Pulmonary artery endothelial cell (primary cell): ENCODE data around the gene RGS1. TPM values are rescaled to one million over a fixed set of nuclear protein-coding genes. Genes with fewer than 3 reads are reported as not detected.

Experiments used
- DNase-seq: peaks from one replicate; pipeline ENCODE4 v3.0.0-alpha.2; 2011; ENCODE audit warnings: low read depth, low spot score
- total RNA-seq: library from RNA; depleted of rRNA; stranded (reverse); fragments of >200 nt; gene quantifications from 2 replicates; pipeline ENCODE4 v1.2.3, GENCODE V29; 2014

Gene RGS1
- total RNA-seq, 1 donor from 2014 or later: not detected

- no peak for DNase-seq
Observed at GRCh38 chr1:192581131-192581927, 5.8 kb downstream of the RGS1 start.

GRCh38 chr1:192584866-192585265, 9.3 kb downstream of the RGS1 start:
- DNase-seq: no peak

DNA sequence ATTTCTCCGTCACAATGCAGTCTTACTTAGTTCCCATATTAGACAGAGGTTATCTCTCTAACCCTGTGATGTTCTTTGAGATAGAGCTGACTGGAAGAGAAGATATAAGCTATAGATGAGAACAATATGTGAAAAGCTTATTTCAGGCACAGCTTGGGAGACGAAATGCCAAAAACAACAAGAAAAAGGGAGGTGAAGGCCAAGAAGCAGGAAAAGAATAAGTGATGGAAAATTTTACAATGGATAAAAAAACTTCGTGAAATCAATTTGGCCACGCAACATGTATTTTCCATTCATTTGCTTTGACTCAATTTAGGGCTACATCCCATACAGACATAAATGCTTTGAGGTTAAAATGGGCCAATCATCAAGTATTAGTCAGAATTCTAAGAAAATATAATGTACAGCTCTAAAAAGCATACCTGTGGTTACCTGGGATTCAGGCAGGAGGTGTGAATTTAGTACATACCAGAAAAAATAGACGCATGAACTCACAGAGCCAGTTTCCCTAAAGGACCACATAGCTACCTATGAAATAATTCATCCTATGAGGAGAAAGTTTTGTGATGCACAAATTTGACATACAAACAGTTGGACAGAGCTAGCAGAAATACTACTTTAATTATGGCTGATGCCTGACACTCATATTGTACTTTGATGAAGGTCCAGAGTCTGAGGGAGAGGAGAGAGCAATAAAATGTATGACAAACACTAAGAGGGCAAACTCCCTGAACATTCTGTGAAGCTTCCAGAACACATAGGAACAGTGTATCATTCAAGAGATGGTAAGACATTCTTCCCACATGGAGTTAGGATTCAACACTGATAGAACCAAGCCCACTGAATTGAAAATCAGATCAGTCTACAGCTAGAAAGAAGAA, 12.1 kb downstream of the RGS1 start:
- no peak for DNase-seq

DNA sequence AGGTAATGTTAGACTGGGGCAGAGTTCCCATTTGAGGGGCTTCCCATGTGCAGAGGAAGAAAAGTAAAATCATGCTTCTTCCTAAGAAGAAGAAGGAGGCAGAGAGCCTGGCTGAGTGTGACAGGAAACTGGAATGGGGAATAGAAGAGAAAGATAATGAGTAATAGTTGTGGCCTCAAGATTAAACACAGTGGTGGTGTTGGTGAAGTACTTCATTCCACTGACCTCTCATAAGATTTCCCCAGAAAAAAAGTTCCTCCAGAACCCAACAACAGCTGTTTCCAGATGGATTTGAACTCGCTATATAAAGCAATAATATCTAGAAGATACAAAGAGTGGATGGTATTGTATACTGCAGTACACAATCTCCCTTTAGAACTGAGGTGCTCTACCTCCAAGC, 13.0 kb downstream of the RGS1 start:
- no peak for DNase-seq

GRCh38 chr1:192589813-192590212, 14.2 kb downstream of the RGS1 start:
- DNase-seq: no peak

DNA sequence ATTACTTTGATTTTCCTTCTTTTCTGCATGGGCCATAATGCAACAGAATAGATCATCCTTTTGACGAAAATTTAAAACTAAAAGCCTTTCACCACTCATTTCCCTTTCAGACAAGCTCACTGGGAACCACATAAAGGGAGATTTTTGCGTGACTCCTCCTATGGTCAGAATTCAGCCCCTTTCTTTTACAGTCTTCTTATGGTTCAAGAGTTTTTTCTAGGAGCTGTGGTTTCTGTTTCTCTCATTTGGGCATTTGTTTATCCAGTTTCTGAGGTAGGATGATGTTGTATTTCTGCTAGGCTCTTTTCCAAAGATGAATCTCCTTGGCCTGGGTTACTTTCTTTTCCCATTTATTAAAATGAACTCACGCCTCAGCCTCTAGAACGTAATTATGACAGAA, 16.9 kb downstream of the RGS1 start:
- DNase-seq: no peak

DNA sequence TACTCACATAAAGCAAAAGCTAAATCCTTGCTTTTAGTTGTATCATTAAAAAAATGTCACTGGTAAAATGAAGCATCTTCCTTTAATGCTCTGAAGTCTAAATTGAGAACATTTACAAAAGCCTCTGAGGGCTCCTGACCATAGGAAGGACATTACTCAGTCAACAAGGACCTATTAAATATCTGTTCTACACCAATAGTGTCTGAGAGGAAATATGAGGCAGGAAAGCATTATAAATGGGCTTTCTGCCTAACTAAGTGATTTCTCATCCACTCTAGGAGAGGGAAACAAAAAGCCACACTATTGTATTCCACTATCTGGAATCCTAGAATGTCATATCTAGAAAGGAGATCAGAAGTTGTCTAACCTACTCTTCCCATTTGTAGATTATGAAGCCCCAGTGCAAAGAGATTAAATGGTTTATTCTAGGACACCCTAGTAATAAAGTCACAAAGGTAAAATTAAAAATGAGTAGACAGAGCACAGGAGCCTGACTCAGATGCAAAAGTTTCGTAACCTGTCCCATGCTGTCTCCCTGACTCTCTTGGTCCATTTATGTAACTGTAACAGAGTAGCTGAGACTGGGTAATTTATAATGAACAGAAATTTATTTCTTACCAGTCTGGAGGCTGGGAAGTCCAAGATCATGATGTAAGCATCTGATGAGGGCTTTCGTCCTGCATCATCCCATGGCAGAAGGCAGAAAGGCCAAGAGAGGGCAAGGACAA, 17.6 kb downstream of the RGS1 start:
- DNase-seq: no peak

DNA sequence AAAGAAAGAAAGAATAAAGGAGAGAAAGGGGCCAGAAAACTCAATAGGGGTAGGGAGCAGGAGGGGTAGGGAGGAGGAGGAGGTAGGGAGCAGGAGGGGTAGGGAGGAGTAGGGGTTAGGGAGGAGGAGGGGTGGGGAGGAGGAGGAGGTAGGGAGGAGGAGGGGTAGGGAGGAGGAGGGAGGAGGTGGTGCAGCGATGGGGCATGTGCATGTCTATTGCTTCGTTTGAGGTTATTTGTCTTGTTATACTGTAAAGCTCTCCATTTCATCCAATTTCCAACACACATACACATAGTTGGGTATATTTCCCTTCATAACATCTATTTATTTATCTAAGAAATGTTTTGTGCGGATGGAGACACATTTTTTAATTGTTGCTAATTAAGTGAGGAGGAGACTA, 19.7 kb downstream of the RGS1 start:
- no peak for DNase-seq

GRCh38 chr1:192598589-192598988, 23.0 kb downstream of the RGS1 start:
- no peak for DNase-seq

- DNase-seq: no peak
Observed at GRCh38 chr1:192600275-192600674, 24.7 kb downstream of the RGS1 start.

- no peak for DNase-seq
Observed at GRCh38 chr1:192601143-192601542, 25.6 kb downstream of the RGS1 start.

- DNase-seq: no peak
Observed at GRCh38 chr1:192601567-192601966, 26.0 kb downstream of the RGS1 start.

DNA sequence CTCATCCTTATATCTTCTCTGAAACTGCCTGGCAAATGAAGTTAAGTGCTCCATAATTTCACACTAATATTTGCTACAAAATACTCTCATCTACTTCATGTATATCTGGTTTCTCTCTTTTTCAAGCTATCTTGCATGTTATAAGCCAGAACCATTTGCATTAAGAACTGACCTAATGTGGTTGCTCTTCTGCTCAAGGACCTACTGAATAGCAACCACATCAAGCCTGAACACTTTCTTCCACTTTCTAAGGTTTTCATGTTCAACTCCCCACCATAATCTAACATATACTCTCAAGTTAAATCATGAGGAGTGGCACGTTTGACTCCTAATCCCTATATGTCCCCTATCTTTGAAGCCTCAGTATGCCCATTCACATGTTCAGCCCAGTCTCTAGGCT, 27.2 kb downstream of the RGS1 start:
- DNase-seq: no peak

DNA sequence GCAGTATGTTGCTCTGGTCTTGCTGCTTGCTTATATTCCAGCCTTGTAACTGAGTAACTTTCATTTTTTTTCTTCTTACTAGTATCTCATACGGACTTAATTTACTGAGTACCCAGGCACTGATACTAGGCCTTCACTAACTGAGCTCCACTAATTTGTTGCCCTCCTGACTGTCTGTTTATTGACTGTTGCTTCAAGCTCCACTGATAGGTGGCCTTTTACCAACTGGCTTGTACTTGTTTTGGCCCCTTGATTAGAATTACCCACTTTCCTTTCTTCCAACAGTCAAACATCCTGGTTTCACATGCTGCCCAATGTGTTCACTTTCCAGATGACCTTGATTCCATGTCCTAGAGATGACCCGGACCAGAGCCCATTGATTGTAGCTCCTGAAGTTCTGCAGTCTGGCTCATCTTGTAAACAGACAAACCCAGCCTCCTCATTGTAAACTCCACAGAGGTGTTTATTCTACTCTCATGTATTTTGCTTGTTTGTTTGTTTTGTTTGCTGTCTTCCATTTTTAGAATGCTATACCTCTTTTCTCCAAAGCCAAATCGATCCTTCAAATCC, 27.7 kb downstream of the RGS1 start:
- no peak for DNase-seq

- DNase-seq: no peak
Observed at GRCh38 chr1:192604979-192605620, 29.5 kb downstream of the RGS1 start.

DNA sequence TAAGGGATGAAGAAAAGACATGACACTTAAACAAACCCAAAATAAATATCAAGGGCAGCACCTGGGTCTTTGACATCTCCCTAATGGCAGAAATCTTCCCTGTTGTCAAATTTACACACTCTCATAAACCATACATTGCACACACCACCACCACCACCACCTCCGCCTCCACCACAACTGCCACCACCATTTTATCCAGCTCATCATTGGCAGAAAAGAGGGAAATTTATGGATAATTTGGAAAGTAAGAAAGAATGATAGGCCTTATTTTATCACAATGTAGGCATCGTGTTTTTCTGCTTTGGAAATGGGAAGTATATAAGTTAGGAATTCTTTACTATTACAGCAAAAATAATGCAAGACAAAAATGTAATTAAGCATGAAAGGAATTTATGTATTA, 33.1 kb downstream of the RGS1 start:
- no peak for DNase-seq

GRCh38 chr1:192609110-192610079, 33.8 kb downstream of the RGS1 start:
- DNase-seq: no peak

- no peak for DNase-seq
Observed at GRCh38 chr1:192610112-192610889, 34.7 kb downstream of the RGS1 start.

GRCh38 chr1:192615055-192615454, 39.5 kb downstream of the RGS1 start:
- DNase-seq: no peak
